ENCODE results near the gene TMPRSS11E.

DNA sequence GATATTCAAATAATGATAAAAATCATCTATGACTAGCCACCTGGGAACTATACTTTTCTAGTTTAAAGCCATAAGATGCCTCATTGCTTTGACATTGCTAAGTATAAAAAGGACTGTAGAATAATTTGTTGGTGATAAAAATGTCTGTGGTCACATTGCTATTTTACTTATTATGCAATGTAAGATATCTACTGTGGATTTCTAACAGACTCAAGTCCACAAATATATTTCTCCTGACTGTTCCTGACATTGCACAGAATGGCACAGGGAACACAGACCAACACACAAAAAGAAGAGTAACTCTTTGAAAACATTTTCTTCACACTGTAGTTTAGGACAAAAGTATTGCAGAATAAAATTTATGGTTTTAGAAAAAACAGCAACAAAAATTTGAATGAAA lies 2.2 kb upstream of the TMPRSS11E start:
- TF ChIP-seq, protein P1, sequence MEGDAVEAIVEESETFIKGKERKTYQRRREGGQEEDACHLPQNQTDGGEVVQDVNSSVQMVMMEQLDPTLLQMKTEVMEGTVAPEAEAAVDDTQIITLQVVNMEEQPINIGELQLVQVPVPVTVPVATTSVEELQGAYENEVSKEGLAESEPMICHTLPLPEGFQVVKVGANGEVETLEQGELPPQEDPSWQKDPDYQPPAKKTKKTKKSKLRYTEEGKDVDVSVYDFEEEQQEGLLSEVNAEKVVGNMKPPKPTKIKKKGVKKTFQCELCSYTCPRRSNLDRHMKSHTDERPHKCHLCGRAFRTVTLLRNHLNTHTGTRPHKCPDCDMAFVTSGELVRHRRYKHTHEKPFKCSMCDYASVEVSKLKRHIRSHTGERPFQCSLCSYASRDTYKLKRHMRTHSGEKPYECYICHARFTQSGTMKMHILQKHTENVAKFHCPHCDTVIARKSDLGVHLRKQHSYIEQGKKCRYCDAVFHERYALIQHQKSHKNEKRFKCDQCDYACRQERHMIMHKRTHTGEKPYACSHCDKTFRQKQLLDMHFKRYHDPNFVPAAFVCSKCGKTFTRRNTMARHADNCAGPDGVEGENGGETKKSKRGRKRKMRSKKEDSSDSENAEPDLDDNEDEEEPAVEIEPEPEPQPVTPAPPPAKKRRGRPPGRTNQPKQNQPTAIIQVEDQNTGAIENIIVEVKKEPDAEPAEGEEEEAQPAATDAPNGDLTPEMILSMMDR (IDR thresholded peaks at IDR 0.05), result no peak
- no peak for TF ChIP-seq POLR2AphosphoS5 (IDR thresholded peaks at IDR 0.05)

Data from upper lobe of left lung (tissue), 4 donors.